Measurements from ENCODE around the gene TLDC2. TPM values are rescaled to one million over a fixed set of nuclear protein-coding genes. Genes with fewer than 3 reads are reported as not detected.

TLDC2 gene
- polyA plus RNA-seq, 3 donors: not detected

- no CpG with 5 or more reads among the region's 6 CpGs for WGBS (ENCODE audit: insufficient coverage)
- H3K9me3 Mint-ChIP-seq: peaks cover 0 to 2% (median 0%) of the 10 kb centered on the region in 7 donors
- H3K36me3 Mint-ChIP-seq: peaks cover 82 to 97% of the 10 kb centered on the region in 2 donors
- Histone ChIP-seq H4K20me1 (ENCODE audit: insufficient read depth, low read length) (peaks cover 100% of the 10 kb centered on the region), H3K9ac (ENCODE audit: insufficient read depth, low read length, poor library complexity, severe bottlenecking) (no peak overlapping the region), H2AFZ (ENCODE audit: insufficient read depth, low read depth, low read length, poor library complexity, severe bottlenecking) (no peak overlapping the region), H3K27me3 (ENCODE audit: control insufficient read depth in 2 of 2, insufficient read depth in 2 of 2, low read length in 2 of 2) (no peaks in the 10 kb centered on the region), H3K9me3 (replicated peaks in 1 of 2; ENCODE audit: control insufficient read depth in 1 of 2, insufficient read depth in 1 of 2, low read length in 2 of 2) (no peaks in the 10 kb centered on the region), H3K4me1 (ENCODE audit: control insufficient read depth in 1 of 2, insufficient read depth in 2 of 2, low read length in 2 of 2) (peaks cover 17 to 24% of the 10 kb centered on the region in 2 donors), H3K36me3 (replicated peaks in 1 of 2; ENCODE audit: control insufficient read depth in 1 of 2, insufficient read depth in 2 of 2, low read length in 2 of 2) (peaks cover 94 to 98% of the 10 kb centered on the region in 2 donors), H3K27ac (ENCODE audit: low read depth in 1 of 2, low read length in 2 of 2) (no peak overlapping the region), H3K79me2 (ENCODE audit: insufficient read depth, low read length) (peaks cover 99% of the 10 kb centered on the region), H3K4me3 (replicated peaks in 1 of 3; ENCODE audit: low read depth in 2 of 3, low read length in 3 of 3) (no peak overlapping the region), H3K4me2 (replicated peaks; ENCODE audit: extremely low read depth, low read length, poor library complexity, severe bottlenecking) (no peak overlapping the region)
- no peak for TF ChIP-seq CTCF (IDR thresholded peaks at IDR 0.05)
- H3K4me1 Mint-ChIP-seq: peaks cover 38% of the 10 kb centered on the region
- peaks cover 0 to 3% (median 0%) of the 10 kb centered on the region in 3 donors for H3K27me3 Mint-ChIP-seq (ENCODE audit: low read depth in 3 of 3)
- DNase-seq: no peak
- H3K27ac Mint-ChIP-seq: peak overlapping the region in 3 of 7 donors; percentile 5 to 73 (median 11)
- intact Hi-C loops (cut with micrococcal nuclease): no loop called here
- H3K4me3 Mint-ChIP-seq: no peak overlapping the region
These were observed 50.8 kb downstream of the TLDC2 start for GRCh38 chr20:36926653-36927200.

GRCh38 chr20:36927704-36928103, 51.8 kb downstream of the TLDC2 start:
- H3K9me3 ChIP-seq (replicated peaks in 1 of 2; ENCODE audit: control insufficient read depth in 1 of 2, insufficient read depth in 1 of 2, low read length in 2 of 2): no peaks in the 10 kb centered on the region
- H3K4me1 Mint-ChIP-seq: peaks cover 48% of the 10 kb centered on the region
- WGBS (ENCODE audit: insufficient coverage): no CpG with 5 or more reads among the region's 1 CpG
- H3K4me3 Mint-ChIP-seq: no peak overlapping the region
- no peak overlapping the region for H2AFZ ChIP-seq (ENCODE audit: insufficient read depth, low read depth, low read length, poor library complexity, severe bottlenecking)
- H3K27me3 Mint-ChIP-seq (ENCODE audit: low read depth in 3 of 3): peaks cover 0 to 3% (median 0%) of the 10 kb centered on the region in 3 donors
- peaks cover 99% of the 10 kb centered on the region for H3K79me2 ChIP-seq (ENCODE audit: insufficient read depth, low read length)
- H3K27ac ChIP-seq (ENCODE audit: low read depth in 1 of 2, low read length in 2 of 2): peak overlapping the region in 1 of 2 donors; percentile 58
- peaks cover 26 to 34% of the 10 kb centered on the region in 2 donors for H3K4me1 ChIP-seq (ENCODE audit: control insufficient read depth in 1 of 2, insufficient read depth in 2 of 2, low read length in 2 of 2)
- H3K9me3 Mint-ChIP-seq: peaks cover 0 to 2% (median 0%) of the 10 kb centered on the region in 7 donors
- no peak overlapping the region for H3K9ac ChIP-seq (ENCODE audit: insufficient read depth, low read length, poor library complexity, severe bottlenecking)
- no peaks in the 10 kb centered on the region for H3K27me3 ChIP-seq (ENCODE audit: control insufficient read depth in 2 of 2, insufficient read depth in 2 of 2, low read length in 2 of 2)
- H3K4me2 ChIP-seq (replicated peaks; ENCODE audit: extremely low read depth, low read length, poor library complexity, severe bottlenecking): no peak overlapping the region
- H3K4me3 ChIP-seq (replicated peaks in 1 of 3; ENCODE audit: low read depth in 2 of 3, low read length in 3 of 3): no peak overlapping the region
- TF ChIP-seq CTCF (IDR thresholded peaks at IDR 0.05): no peak
- peaks cover 81 to 97% of the 10 kb centered on the region in 2 donors for H3K36me3 Mint-ChIP-seq
- intact Hi-C loops (cut with micrococcal nuclease): no loop called here
- H3K27ac Mint-ChIP-seq: peak overlapping the region in 4 of 7 donors; percentile 36 to 82 (median 62)
- H3K36me3 ChIP-seq (replicated peaks in 1 of 2; ENCODE audit: control insufficient read depth in 1 of 2, insufficient read depth in 2 of 2, low read length in 2 of 2): peaks cover 90 to 95% of the 10 kb centered on the region in 2 donors
- no peak for DNase-seq
- peaks cover 100% of the 10 kb centered on the region for H4K20me1 ChIP-seq (ENCODE audit: insufficient read depth, low read length)

All from CD14-positive monocyte (primary cell).